OCI-LY1 (cell line): ENCODE data around the gene GPATCH4.

Experiments
- EZH2 ChIP-seq: fragments of 200-600 bp; sonication (generic), shearing (Covaris generic); IDR thresholded peaks from 2 replicates; pipeline ENCODE4 v1.8.0; 2017; ENCODE audit warnings: borderline replicate concordance, mixed run types, mild to moderate bottlenecking, antibody characterized with exemption, low read length, moderate library complexity, mixed read lengths
- TF ChIP-seq, protein P1 (sequence below): fragments of 200-600 bp; sonication (generic), shearing (Covaris generic); IDR thresholded peaks from 2 replicates; pipeline ENCODE4 v1.5.1; 2017; ENCODE audit warnings: mild to moderate bottlenecking, antibody characterized with exemption, low read length, moderate library complexity, mixed read lengths

DNA sequence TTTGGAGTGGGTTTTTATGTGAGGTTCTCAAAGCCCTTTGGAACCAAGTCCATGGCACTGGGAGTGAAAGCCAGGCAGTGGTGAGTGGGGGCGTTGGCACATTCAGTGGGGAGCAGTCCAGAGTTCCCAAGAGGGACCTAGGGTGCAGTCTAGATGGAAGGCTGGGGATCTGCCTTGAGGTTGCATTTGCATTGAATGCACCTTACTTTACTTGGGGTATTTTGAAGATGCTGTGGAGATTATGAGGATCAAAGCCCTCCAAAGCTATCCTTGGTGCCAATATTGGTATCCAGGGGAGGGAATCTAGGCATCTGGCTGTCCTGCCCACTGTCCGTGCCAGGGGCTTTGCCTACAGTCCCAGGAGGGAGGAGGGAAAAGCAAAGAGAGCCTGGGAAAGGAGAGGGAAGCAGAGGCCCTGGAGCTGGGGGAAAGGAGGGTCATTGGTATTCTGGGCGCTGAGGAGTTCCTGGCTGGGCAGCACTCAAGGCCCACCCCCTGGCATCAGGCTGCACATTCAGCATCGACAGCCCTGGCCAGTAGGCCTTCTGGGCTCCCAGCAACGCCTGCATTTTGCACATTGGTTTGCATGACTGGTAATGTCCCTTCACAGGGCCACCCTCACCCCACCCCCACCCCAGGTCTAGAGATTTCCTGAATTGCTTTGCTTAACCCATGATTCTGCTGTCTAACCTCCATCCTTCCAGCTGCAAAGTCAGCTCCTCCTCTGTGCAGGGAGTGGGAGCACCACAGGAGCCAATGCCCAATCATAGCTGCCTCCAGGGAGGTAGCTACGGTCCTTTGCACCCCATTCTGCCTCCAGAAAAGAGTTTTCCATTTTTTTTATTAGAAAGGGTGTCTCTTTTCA lies 39.8 kb upstream of the GPATCH4 start:
- TF ChIP-seq, protein P1, sequence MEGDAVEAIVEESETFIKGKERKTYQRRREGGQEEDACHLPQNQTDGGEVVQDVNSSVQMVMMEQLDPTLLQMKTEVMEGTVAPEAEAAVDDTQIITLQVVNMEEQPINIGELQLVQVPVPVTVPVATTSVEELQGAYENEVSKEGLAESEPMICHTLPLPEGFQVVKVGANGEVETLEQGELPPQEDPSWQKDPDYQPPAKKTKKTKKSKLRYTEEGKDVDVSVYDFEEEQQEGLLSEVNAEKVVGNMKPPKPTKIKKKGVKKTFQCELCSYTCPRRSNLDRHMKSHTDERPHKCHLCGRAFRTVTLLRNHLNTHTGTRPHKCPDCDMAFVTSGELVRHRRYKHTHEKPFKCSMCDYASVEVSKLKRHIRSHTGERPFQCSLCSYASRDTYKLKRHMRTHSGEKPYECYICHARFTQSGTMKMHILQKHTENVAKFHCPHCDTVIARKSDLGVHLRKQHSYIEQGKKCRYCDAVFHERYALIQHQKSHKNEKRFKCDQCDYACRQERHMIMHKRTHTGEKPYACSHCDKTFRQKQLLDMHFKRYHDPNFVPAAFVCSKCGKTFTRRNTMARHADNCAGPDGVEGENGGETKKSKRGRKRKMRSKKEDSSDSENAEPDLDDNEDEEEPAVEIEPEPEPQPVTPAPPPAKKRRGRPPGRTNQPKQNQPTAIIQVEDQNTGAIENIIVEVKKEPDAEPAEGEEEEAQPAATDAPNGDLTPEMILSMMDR: no peak
- no peak for TF ChIP-seq EZH2
